GM21737 (cell line): ENCODE measurements around the gene NTN3.
"Not testable (repeated sequence)": the region's sequence is repeated elsewhere in the genome, so short reads cannot be mapped to it uniquely, and the experiment has no call there.

ENCODE experiments used
- ATAC-seq: cut with Tn5 transposase; IDR thresholded peaks from one replicate; pipeline ENCODE4 v1.9.1; 2021; ENCODE audit warnings: mild to moderate bottlenecking, moderate library complexity; ENCODE audit not compliant: unreplicated experiment

Gene NTN3

GRCh38 chr16:2439598-2439997 is 31.5 kb upstream of the NTN3 start:
- ATAC-seq, result no peak

- ATAC-seq, result not testable (repeated sequence)
Observed at GRCh38 chr16:2441143-2441804, 29.8 kb upstream of the NTN3 start.

- no peak for ATAC-seq
Observed at GRCh38 chr16:2443555-2443954, 27.5 kb upstream of the NTN3 start.

GRCh38 chr16:2447920-2448583 is 23.0 kb upstream of the NTN3 start:
- no peak for ATAC-seq

GRCh38 chr16:2449118-2449517 is 22.0 kb upstream of the NTN3 start:
- no peak for ATAC-seq

GRCh38 chr16:2450535-2450934 is 20.6 kb upstream of the NTN3 start:
- no peak for ATAC-seq

GRCh38 chr16:2450975-2451381 is 20.1 kb upstream of the NTN3 start:
- ATAC-seq, result no peak

- no peak for ATAC-seq
Observed at GRCh38 chr16:2451851-2452320, 19.2 kb upstream of the NTN3 start.

- no peak for ATAC-seq
Observed at GRCh38 chr16:2452650-2453049, 18.4 kb upstream of the NTN3 start.

GRCh38 chr16:2455081-2455845 is 15.8 kb upstream of the NTN3 start:
- no peak for ATAC-seq

GRCh38 chr16:2456551-2457153 is 14.4 kb upstream of the NTN3 start:
- no peak for ATAC-seq

- no peak for ATAC-seq
Observed at GRCh38 chr16:2457267-2457666, 13.8 kb upstream of the NTN3 start.

- ATAC-seq, result no peak
Observed at GRCh38 chr16:2457946-2458345, 13.2 kb upstream of the NTN3 start.

- ATAC-seq, result no peak
Observed at GRCh38 chr16:2458887-2459646, 12.0 kb upstream of the NTN3 start.

- peak; percentile 85 for ATAC-seq
Observed at GRCh38 chr16:2459647-2460390, 11.3 kb upstream of the NTN3 start, which contains the start of gene TEDC2. Gene TEDC2, plus strand, starts transcription at chr16:2460109. Its CDS starts 36 bp downstream, at chr16:2460145.

GRCh38 chr16:2460391-2460713 is 10.7 kb upstream of the NTN3 start:
- ATAC-seq, result no peak

GRCh38 chr16:2460916-2461315 is 10.2 kb upstream of the NTN3 start:
- ATAC-seq, result no peak

GRCh38 chr16:2462031-2462866 is 8.8 kb upstream of the NTN3 start:
- ATAC-seq, result no peak

- ATAC-seq, result no peak
Observed at GRCh38 chr16:2464333-2464732, 6.8 kb upstream of the NTN3 start.
